ENCODE data around the gene MX2. TPM values are rescaled to one million over a fixed set of nuclear protein-coding genes. Genes with fewer than 3 reads are reported as not detected.

MX2 gene
- total and polyA plus RNA-seq, 9 of the 15 experiments (the other 6 are each of a cell fraction or from before 2014, with no cell fraction given) = 0.10 to 0.95 (median 0.47) TPM; not detected in 1

DNA sequence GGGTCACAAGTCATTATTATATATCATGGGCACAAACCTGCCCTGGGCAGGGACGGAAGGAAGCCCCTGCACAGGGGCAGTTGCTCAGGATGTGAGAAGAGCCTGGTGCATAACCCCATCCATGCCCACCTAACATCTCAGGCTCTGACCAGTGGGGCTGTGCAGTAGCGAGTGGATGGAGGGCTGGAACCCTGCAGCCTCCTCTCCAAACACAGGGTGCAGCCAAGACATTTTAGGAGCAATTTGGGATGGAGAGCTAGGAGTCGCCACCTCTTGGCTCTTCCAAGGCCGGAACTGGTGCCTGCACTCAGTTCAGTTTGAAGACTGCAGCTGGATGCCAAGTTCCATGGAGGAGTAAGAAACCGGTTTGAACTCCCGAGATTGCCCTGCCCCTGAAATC, 67.0 kb downstream of the MX2 start:
- POLR2A ChIA-PET = interaction anchor here (0.7 kb wide), 1 partner anchor 11 kb away, joined by 4 read pairs; no protein-coding TSS in a partner anchor
- in situ Hi-C loops (cut with MboI) = no loop called here
- FAIRE-seq (no peak), DNase-seq (ENCODE audit: extremely low read depth in 1 of 4, low spot score in 3 of 4) (no peak), ATAC-seq (no peak)
- Histone ChIP-seq H3K9me3 (replicated peaks; ENCODE audit: control insufficient read depth, insufficient read depth, low read depth, low read length) (no peaks in the 10 kb centered on the region), H4K20me1 (replicated peaks; ENCODE audit: control insufficient read depth, insufficient read depth, low read length) (no peaks in the 10 kb centered on the region), H3K4me1 (replicated peaks in 1 of 2; ENCODE audit: control insufficient read depth in 2 of 2, insufficient read depth in 2 of 2, low read length in 2 of 2) (peaks cover 0 to 5% of the 10 kb centered on the region in 2 experiments; a peak in 1 of 5 replicates), H3K9me1 (ENCODE audit: control insufficient read depth, insufficient read depth, low read length) (no peaks in the 10 kb centered on the region), H3K4me3 (no peak overlapping the region), H3K27ac (ENCODE audit: extremely low read depth, low read depth, low read length) (no peak overlapping the region), H2AFZ (ENCODE audit: low read depth, low read length) (no peak overlapping the region), H3K36me3 (ENCODE audit: control insufficient read depth, insufficient read depth, low read length) (no peaks in the 10 kb centered on the region), H3K9ac (ENCODE audit: insufficient read depth in 1 of 2, low read depth in 2 of 2, low read length in 2 of 2) (no peak overlapping the region), H3K27me3 (ENCODE audit: control insufficient read depth in 2 of 2, insufficient read depth in 2 of 2, low read length in 2 of 2) (peaks cover 22 to 38% of the 10 kb centered on the region in 2 experiments; a peak in 4 of 5 replicates), H3K79me2 (ENCODE audit: control insufficient read depth, insufficient read depth, low read length) (no peaks in the 10 kb centered on the region), H3K4me2 (ENCODE audit: insufficient read depth, low read length) (no peak overlapping the region)
- TF ChIP-seq DPF2 (IDR thresholded peaks at IDR 0.05) = no peak
- no peak for TF ChIP-seq EP400 (IDR thresholded peaks at IDR 0.05)
- TF ChIP-seq, protein P1, sequence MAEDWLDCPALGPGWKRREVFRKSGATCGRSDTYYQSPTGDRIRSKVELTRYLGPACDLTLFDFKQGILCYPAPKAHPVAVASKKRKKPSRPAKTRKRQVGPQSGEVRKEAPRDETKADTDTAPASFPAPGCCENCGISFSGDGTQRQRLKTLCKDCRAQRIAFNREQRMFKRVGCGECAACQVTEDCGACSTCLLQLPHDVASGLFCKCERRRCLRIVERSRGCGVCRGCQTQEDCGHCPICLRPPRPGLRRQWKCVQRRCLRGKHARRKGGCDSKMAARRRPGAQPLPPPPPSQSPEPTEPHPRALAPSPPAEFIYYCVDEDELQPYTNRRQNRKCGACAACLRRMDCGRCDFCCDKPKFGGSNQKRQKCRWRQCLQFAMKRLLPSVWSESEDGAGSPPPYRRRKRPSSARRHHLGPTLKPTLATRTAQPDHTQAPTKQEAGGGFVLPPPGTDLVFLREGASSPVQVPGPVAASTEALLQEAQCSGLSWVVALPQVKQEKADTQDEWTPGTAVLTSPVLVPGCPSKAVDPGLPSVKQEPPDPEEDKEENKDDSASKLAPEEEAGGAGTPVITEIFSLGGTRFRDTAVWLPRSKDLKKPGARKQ (CRISPR knock-in tag; IDR thresholded peaks at IDR 0.05) = no peak
- TF ChIP-seq TGIF2 (CRISPR knock-in tag; IDR thresholded peaks at IDR 0.05) = no peak
- no peak for TF ChIP-seq SMAD4 (CRISPR knock-in tag; conservative IDR thresholded peaks at IDR 0.05)
- TF ChIP-seq, protein P2, sequence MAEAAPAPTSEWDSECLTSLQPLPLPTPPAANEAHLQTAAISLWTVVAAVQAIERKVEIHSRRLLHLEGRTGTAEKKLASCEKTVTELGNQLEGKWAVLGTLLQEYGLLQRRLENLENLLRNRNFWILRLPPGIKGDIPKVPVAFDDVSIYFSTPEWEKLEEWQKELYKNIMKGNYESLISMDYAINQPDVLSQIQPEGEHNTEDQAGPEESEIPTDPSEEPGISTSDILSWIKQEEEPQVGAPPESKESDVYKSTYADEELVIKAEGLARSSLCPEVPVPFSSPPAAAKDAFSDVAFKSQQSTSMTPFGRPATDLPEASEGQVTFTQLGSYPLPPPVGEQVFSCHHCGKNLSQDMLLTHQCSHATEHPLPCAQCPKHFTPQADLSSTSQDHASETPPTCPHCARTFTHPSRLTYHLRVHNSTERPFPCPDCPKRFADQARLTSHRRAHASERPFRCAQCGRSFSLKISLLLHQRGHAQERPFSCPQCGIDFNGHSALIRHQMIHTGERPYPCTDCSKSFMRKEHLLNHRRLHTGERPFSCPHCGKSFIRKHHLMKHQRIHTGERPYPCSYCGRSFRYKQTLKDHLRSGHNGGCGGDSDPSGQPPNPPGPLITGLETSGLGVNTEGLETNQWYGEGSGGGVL (CRISPR knock-in tag; IDR thresholded peaks at IDR 0.05) = no peak
- no peak for TF ChIP-seq EZH2 (IDR thresholded peaks at IDR 0.05; ENCODE audit: borderline replicate concordance, low read depth, low read length)
- TF ChIP-seq PHF8 (IDR thresholded peaks at IDR 0.05; ENCODE audit: borderline replicate concordance, low read length) = no peak
- WGBS (ENCODE audit: insufficient coverage, low coverage, missing lambda C conversion rate) = 0% methylated on average over 5 of the region's 6 CpGs
- CTCF ChIA-PET (ENCODE audit: low intra/inter-chr PET ratio) = no interaction called here
- BruUV-seq (replicated peaks) = no TSS peak
- intact Hi-C loops (cut with micrococcal nuclease) = no loop called here

All from K562 (cell line).